T47D (cell line): ENCODE results near the gene ZNHIT3.

Source experiments
- DNase-seq, 2 experiments: peaks; one replicate each; pipeline versions ENCODE4 v3.0.0 to v3.0.0-alpha.2; 2011 to 2012; ENCODE audit warnings: low read depth in 1 of 2, low spot score in 1 of 2
- JUND ChIP-seq: IDR thresholded peaks from 2 replicates; pipeline ENCODE4 v1.6.1; 2012; ENCODE audit warnings: low read depth
- in situ Hi-C: cut with HindIII; loops from 2 replicates; pipeline ENCODE4 v1.10.0; 2016; ENCODE audit warnings: low sequenced_read_pairs, low pct_unique_long_range_greater_than_20kb

Gene ZNHIT3

GRCh38 chr17:36533935-36534839 lies 47.7 kb downstream of the ZNHIT3 start:
- in situ Hi-C loops = no loop called here
- TF ChIP-seq JUND = no peak

GRCh38 chr17:36534840-36535668 lies 48.6 kb downstream of the ZNHIT3 start, which contains the start of the genes MYO19 and PIGW:
TSS of gene MYO19 (minus strand) at chr17:36534868. CDS start at chr17:36532538, 2,330 bp downstream.
TSS of gene PIGW (plus strand) at chr17:36534987. CDS start at chr17:36537102, 2,115 bp downstream.
- TF ChIP-seq JUND = no peak
- in situ Hi-C loops = no loop called here
- peak; percentile 87 to 97 for DNase-seq

More at GRCh38 chr17:36533935-36534839, 47.7 kb downstream of the ZNHIT3 start:
- peak; percentile 67 to 90 for DNase-seq

- no peak for DNase-seq
- in situ Hi-C loops = no loop called here
- peak; percentile 12; the same call in 1 of the 2 replicates for TF ChIP-seq JUND
These were observed 49.2 kb downstream of the ZNHIT3 start for GRCh38 chr17:36535669-36536081.

DNA sequence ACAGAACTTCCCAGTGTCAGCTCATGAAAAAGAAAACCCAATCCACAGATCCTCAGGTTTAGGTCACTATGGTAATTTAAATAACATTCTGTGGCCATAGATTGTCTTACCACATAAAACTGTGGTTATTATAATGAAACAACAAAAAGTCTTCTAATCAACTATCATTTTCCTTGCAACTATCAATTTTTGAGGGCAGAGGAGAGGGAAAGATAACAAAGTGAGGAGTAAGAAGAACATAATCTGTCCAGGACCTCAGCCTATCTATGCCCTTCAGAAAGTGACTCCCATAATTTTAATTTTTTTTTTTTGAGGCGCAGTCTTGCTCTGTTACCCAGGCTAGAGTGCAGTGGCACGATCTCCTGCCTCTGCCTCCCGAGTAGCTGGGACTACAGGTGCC lies 54.2 kb downstream of the ZNHIT3 start:
- TF ChIP-seq JUND = no peak
- no peak for DNase-seq
- in situ Hi-C loops = no loop called here

DNA sequence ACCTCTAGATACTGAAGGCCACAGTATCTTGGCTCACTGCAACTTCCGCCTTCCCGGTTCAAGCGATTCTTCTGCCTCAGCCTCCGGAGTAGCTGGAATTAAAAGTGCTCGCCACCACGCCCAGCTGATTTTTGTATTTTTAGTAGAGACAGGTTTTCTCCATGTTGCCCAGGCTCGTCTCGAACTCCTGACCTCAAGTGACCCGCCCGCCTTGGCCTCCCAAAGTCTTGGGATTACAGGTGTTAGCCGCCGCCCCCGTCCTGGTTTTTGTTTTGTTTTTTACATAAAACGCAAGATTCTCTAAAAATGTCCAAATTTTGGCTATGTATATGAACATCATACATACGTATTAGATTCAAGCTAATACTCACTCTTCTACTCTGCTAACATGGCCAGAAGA lies 56.3 kb downstream of the ZNHIT3 start:
- in situ Hi-C loops = no loop called here
- no peak for DNase-seq
- TF ChIP-seq JUND = no peak

DNA sequence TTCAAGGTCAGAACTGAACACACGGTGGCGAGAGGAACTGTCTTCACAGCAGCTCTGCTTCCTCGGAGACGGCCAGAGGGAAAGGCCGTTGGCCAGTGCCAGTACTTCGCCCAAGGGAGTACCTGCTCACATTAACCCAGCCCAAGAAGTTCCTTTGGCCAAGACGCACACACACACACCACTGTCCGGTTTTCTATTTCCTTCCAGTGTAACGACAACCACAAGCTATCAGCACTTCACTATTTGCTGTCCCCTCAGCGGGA lies 57.5 kb downstream of the ZNHIT3 start:
- in situ Hi-C loops = no loop called here

GRCh38 chr17:36544307-36545076 lies 58.0 kb downstream of the ZNHIT3 start, which contains the start of gene GGNBP2:
TSS of gene GGNBP2 (plus strand) at chr17:36544919. CDS start at chr17:36545725, 806 bp downstream.
- no peak for TF ChIP-seq JUND
- in situ Hi-C loops = no loop called here
- DNase-seq = peak; percentile 79 to 98

More for the DNA sequence above, 57.5 kb downstream of the ZNHIT3 start:
- TF ChIP-seq JUND = no peak
- peak; percentile 41 to 79 for DNase-seq

DNA sequence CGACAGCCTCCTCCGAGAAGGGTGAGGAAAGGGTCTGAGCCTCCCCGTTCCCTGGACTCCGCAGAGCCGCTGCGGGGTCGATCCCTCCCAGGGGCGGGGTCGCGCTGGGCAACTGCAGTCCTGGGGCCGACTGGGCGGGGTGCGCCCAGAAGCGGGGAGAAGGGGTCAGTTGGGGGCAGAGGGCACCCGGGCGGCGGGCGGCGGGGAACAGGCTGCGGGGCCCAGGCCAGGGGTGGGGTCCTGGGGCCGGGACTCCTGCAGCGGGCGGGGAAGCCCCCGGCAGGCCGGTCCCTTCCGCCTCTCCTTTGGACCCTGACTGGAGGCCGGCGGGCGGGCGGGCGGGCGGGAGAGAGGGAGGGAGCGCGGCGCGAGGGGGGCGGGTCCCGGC lies 58.6 kb downstream of the ZNHIT3 start:
- DNase-seq = no peak
- in situ Hi-C loops = no loop called here
- TF ChIP-seq JUND = no peak
